Measurements from ENCODE around the gene USP44. TPM values are rescaled to one million over a fixed set of nuclear protein-coding genes. Genes with fewer than 3 reads are reported as not detected.

Gene USP44
- total and polyA plus RNA-seq, 2 of the 4 experiments (the other 2 are of a cell fraction) = 13.0 to 33.5 TPM

DNA sequence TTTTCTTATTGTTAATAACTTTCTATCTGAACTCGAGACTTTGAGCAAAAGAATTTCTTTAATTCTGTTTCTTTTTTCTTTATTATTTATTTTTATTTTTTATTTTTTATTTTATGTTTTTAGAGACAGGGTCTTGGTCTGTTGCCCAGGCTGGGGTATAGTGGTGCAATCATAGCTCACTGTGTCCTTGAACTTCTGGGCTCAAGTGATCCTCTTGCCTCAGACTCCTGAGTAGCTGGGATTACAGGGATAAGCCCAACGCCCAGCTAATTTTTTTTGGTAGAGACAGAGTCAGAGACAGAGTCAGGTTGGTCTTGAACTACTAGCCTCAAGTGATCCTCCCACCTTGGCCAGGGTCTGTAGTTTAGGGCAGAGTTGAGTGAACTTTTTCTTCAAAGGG is 58.8 kb downstream of the USP44 start:
- Histone ChIP-seq H3K79me1 (ENCODE audit: low read depth in 1 of 2, low read length in 2 of 2) (peaks cover 17 to 18% of the 10 kb centered on the region in 2 experiments), H4K5ac (ENCODE audit: low read depth, low read length) (no peak overlapping the region), H3K23ac (ENCODE audit: low read depth, low read length) (no peak overlapping the region), H4K8ac (ENCODE audit: low read depth in 2 of 2, low read length in 2 of 2) (no peak overlapping the region), H3K4ac (ENCODE audit: low read depth, low read length) (no peak overlapping the region), H3K27me3 (ENCODE audit: control insufficient read depth, insufficient read depth, low read length) (no peaks in the 10 kb centered on the region), H2AK9ac (replicated peaks; ENCODE audit: low read depth, low read length, poor library complexity) (no peak overlapping the region), H4K91ac (ENCODE audit: insufficient read depth, low read depth, low read length) (no peak overlapping the region), H3K9me3 (ENCODE audit: control insufficient read depth, insufficient read depth, low read length) (no peaks in the 10 kb centered on the region), H3K14ac (replicated peaks; ENCODE audit: low read depth, low read length) (no peak overlapping the region), H3K4me3 (ENCODE audit: insufficient read depth, low read depth, low read length) (no peak overlapping the region), H3K9me1 (ENCODE audit: insufficient read depth, low read length) (no peaks in the 10 kb centered on the region), H3K4me2 (ENCODE audit: low read depth, low read length) (no peak overlapping the region), H3K27ac (ENCODE audit: insufficient read depth, low read length) (no peak overlapping the region), H3K9ac (ENCODE audit: low read depth, low read length) (no peak overlapping the region), H4K20me1 (ENCODE audit: insufficient read depth, low read length) (peaks cover 8% of the 10 kb centered on the region; the same call in 1 of the 2 replicates), H2AFZ (replicated peaks; ENCODE audit: low read length, poor library complexity) (no peak overlapping the region), H2BK5ac (ENCODE audit: low read depth, low read length, poor library complexity, severe bottlenecking) (no peak overlapping the region), H3K4me1 (ENCODE audit: control insufficient read depth, insufficient read depth, low read length) (no peaks in the 10 kb centered on the region), H2AK5ac (ENCODE audit: low read depth, low read length) (no peak overlapping the region), H3K36me3 (ENCODE audit: control insufficient read depth, insufficient read depth, low read length) (peaks cover 29% of the 10 kb centered on the region), H2BK120ac (ENCODE audit: low read depth, low read length) (no peak overlapping the region), H3K18ac (ENCODE audit: low read depth, low read length) (no peak overlapping the region), H2BK20ac (ENCODE audit: low read depth, low read length) (no peak overlapping the region), H2BK15ac (ENCODE audit: low read depth, low read length) (no peak overlapping the region), H3K56ac (ENCODE audit: extremely low read depth, insufficient read depth, low read length) (no peak overlapping the region)
- peak; percentile 17; the same call in 1 of the 2 replicates for ATAC-seq (ENCODE audit: low read depth)
- DNase-seq = no peak
- POLR2A ChIA-PET (ENCODE audit: unreplicated experiment) = no interaction called here
- no CpG with 5 or more reads among the region's 2 CpGs for WGBS, 2 experiments (ENCODE audit: extremely low coverage in 2 of 2, insufficient read length in 1 of 2)
- CTCF ChIA-PET = no interaction called here
- no TSS peak for BruUV-seq (replicated peaks)
- dilution Hi-C loops (cut with HindIII; ENCODE audit: low sequenced_read_pairs, unreplicated experiment) = no loop called here
- TF ChIP-seq NFE2L2 (IDR thresholded peaks at IDR 0.05; ENCODE audit: low read depth, low read length) = no peak
- TF ChIP-seq MAZ (IDR thresholded peaks at IDR 0.05; ENCODE audit: borderline replicate concordance, low read depth, low read length) = no peak
- TF ChIP-seq, protein P1, sequence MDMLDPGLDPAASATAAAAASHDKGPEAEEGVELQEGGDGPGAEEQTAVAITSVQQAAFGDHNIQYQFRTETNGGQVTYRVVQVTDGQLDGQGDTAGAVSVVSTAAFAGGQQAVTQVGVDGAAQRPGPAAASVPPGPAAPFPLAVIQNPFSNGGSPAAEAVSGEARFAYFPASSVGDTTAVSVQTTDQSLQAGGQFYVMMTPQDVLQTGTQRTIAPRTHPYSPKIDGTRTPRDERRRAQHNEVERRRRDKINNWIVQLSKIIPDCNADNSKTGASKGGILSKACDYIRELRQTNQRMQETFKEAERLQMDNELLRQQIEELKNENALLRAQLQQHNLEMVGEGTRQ (IDR thresholded peaks at IDR 0.05; ENCODE audit: low read depth, low read length) = no peak
- TF ChIP-seq, protein P2, sequence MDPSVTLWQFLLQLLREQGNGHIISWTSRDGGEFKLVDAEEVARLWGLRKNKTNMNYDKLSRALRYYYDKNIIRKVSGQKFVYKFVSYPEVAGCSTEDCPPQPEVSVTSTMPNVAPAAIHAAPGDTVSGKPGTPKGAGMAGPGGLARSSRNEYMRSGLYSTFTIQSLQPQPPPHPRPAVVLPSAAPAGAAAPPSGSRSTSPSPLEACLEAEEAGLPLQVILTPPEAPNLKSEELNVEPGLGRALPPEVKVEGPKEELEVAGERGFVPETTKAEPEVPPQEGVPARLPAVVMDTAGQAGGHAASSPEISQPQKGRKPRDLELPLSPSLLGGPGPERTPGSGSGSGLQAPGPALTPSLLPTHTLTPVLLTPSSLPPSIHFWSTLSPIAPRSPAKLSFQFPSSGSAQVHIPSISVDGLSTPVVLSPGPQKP (IDR thresholded peaks at IDR 0.05; ENCODE audit: borderline replicate concordance, low read depth, low read length) = no peak
- no peak for TF ChIP-seq CHD1 (IDR thresholded peaks at IDR 0.05; ENCODE audit: low read depth, low read length)
- TF ChIP-seq POLR2A (IDR thresholded peaks at IDR 0.05; ENCODE audit: low read depth, low read length) = no peak
- TF ChIP-seq MXI1 (IDR thresholded peaks at IDR 0.05; ENCODE audit: borderline replicate concordance, low read depth, low read length) = no peak
- no peak for TF ChIP-seq BHLHE40 (IDR thresholded peaks at IDR 0.05; ENCODE audit: low read depth, low read length)
- TF ChIP-seq MAFK (IDR thresholded peaks at IDR 0.05; ENCODE audit: low read depth, low read length) = no peak
- no peak for TF ChIP-seq SMC3 (IDR thresholded peaks at IDR 0.05; ENCODE audit: low read depth, low read length)
- TF ChIP-seq CEBPB (IDR thresholded peaks at IDR 0.05; ENCODE audit: low read depth, low read length) = no peak
- TF ChIP-seq RAD21 (IDR thresholded peaks at IDR 0.05; ENCODE audit: low read length) = no peak
- TF ChIP-seq FOS (IDR thresholded peaks at IDR 0.05; ENCODE audit: low read depth, low read length) = no peak
- TF ChIP-seq RFX5 (IDR thresholded peaks at IDR 0.05; ENCODE audit: low read depth, low read length) = no peak
- TF ChIP-seq RCOR1 (IDR thresholded peaks at IDR 0.05; ENCODE audit: insufficient replicate concordance, low read length) = no peak
- TF ChIP-seq, protein P3, sequence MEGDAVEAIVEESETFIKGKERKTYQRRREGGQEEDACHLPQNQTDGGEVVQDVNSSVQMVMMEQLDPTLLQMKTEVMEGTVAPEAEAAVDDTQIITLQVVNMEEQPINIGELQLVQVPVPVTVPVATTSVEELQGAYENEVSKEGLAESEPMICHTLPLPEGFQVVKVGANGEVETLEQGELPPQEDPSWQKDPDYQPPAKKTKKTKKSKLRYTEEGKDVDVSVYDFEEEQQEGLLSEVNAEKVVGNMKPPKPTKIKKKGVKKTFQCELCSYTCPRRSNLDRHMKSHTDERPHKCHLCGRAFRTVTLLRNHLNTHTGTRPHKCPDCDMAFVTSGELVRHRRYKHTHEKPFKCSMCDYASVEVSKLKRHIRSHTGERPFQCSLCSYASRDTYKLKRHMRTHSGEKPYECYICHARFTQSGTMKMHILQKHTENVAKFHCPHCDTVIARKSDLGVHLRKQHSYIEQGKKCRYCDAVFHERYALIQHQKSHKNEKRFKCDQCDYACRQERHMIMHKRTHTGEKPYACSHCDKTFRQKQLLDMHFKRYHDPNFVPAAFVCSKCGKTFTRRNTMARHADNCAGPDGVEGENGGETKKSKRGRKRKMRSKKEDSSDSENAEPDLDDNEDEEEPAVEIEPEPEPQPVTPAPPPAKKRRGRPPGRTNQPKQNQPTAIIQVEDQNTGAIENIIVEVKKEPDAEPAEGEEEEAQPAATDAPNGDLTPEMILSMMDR (conservative IDR thresholded peaks at IDR 0.05; ENCODE audit: low read depth, low read length) = no peak
- intact Hi-C loops (cut with micrococcal nuclease) = no loop called here
- in situ Hi-C loops (cut with MboI; ENCODE audit: low sequenced_read_pairs) = no loop called here

Data from IMR-90 (cell line).